ENCODE data around the gene TRAF7.

DNA sequence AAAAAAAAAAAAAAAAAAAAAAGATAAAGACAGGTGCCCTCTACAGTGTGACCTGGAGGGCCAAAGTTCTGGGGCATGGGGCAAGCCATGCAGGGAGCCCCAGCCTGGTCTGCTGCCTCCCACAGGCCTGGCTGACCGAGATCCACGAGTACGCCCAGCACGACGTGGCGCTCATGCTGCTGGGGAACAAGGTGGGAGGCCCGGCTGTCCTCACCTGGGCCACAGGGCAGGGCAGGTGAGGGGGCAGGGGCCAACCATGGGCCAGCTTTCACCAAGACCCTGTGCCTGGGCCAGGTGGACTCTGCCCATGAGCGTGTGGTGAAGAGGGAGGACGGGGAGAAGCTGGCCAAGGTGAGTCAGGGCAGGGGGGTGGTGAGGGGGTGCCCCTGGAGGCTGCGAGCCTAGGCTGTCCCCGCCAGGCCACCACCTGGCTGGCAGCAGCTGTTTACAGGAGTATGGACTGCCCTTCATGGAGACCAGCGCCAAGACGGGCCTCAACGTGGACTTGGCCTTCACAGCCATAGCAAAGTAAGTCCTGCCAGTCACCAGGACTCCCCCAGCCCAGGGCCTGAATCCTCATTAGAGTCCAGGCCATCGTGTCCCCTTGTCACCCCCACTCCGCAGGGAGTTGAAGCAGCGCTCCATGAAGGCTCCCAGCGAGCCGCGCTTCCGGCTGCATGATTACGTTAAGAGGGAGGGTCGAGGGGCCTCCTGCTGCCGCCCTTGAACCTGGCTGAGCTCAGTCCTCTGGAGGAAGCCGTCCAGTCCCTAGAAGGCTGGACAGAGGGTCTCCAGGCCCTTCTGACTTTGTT is 2.7 kb upstream of the TRAF7 start:
- TF ChIP-seq, protein P1, sequence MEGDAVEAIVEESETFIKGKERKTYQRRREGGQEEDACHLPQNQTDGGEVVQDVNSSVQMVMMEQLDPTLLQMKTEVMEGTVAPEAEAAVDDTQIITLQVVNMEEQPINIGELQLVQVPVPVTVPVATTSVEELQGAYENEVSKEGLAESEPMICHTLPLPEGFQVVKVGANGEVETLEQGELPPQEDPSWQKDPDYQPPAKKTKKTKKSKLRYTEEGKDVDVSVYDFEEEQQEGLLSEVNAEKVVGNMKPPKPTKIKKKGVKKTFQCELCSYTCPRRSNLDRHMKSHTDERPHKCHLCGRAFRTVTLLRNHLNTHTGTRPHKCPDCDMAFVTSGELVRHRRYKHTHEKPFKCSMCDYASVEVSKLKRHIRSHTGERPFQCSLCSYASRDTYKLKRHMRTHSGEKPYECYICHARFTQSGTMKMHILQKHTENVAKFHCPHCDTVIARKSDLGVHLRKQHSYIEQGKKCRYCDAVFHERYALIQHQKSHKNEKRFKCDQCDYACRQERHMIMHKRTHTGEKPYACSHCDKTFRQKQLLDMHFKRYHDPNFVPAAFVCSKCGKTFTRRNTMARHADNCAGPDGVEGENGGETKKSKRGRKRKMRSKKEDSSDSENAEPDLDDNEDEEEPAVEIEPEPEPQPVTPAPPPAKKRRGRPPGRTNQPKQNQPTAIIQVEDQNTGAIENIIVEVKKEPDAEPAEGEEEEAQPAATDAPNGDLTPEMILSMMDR (IDR thresholded peaks at IDR 0.05; ENCODE audit: low read depth, low read length, poor library complexity, severe bottlenecking): peak; percentile 40
- TF ChIP-seq EZH2phosphoT487 (IDR thresholded peaks at IDR 0.05; ENCODE audit: borderline replicate concordance, low read length): no peak
